OCI-LY7 (cell line): Measurements from ENCODE around the gene ZDHHC14. TPM values are rescaled to one million over a fixed set of nuclear protein-coding genes. Genes with fewer than 3 reads are reported as not detected.
A peak's percentile ranks its signal among the peaks of the same experiment; 100 is the strongest.

Experiments
- BruUV-seq: library from RNA; stranded (reverse); fragments of 400-500 nt; replicated peaks from 2 replicates; lab custom pipeline; 2021; lab: Mats Ljungman, UMichigan
- CTCF ChIA-PET: fragments of 300-600 bp; sonication (Branson Sonifier 250); formaldehyde crosslinking; loops from one replicate; lab custom pipeline; 2022; ENCODE audit warnings: antibody characterized with exemption; ENCODE audit not compliant: unreplicated experiment; lab: Charles Lee
- POLR2A ChIA-PET: fragments of 300-600 bp; sonication (Branson Sonifier 250); formaldehyde crosslinking; loops from one replicate; lab custom pipeline; 2022; ENCODE audit warnings: antibody characterized with exemption; lab: Charles Lee
- DNase-seq: peaks from one replicate; pipeline ENCODE4 v3.0.0-alpha.2; 2015; ENCODE audit warnings: low spot score
- H2AFZ ChIP-seq: fragments of 200-600 bp; sonication (generic), shearing (Covaris generic); 2 replicates; pipeline ENCODE4 v1.6.1; 2014; ENCODE audit warnings: mild to moderate bottlenecking, antibody characterized with exemption, low read length, moderate library complexity
- H3K27ac ChIP-seq: fragments of 200-600 bp; sonication (generic); 2 replicates; pipeline ENCODE4 v1.5.1; 2014; ENCODE audit warnings: mixed run types, low read depth, mild to moderate bottlenecking, moderate library complexity, low read length, inconsistent platforms; ENCODE audit not compliant: poor library complexity, severe bottlenecking
- H3K36me3 ChIP-seq: fragments of 200-600 bp; sonication (generic); 2 replicates; pipeline ENCODE4 v1.6.1; 2014; ENCODE audit warnings: mild to moderate bottlenecking, antibody characterized with exemption, low read length, moderate library complexity, mixed read lengths; ENCODE audit not compliant: insufficient read depth
- H3K4me1 ChIP-seq: fragments of 200-600 bp; sonication (generic); 2 replicates; pipeline ENCODE4 v1.5.1; 2014; ENCODE audit warnings: mild to moderate bottlenecking, low read length; ENCODE audit not compliant: insufficient read depth, poor library complexity, severe bottlenecking
- H3K4me2 ChIP-seq: fragments of 200-600 bp; sonication (generic); 2 replicates; pipeline ENCODE4 v1.6.1; 2014; ENCODE audit warnings: mild to moderate bottlenecking, low read length
- H3K4me3 ChIP-seq: fragments of 200-600 bp; sonication (generic); 2 replicates; pipeline ENCODE4 v1.5.1; 2014; ENCODE audit warnings: mild to moderate bottlenecking, low read depth, low read length; ENCODE audit not compliant: poor library complexity, severe bottlenecking
- H3K79me2 ChIP-seq: fragments of 200-600 bp; sonication (generic); 2 replicates; pipeline ENCODE4 v1.6.1; 2016; ENCODE audit warnings: low read depth, mild to moderate bottlenecking, low read length, moderate library complexity, mixed read lengths; ENCODE audit not compliant: insufficient read depth
- H3K9me2 ChIP-seq: fragments of 200-600 bp; sonication (generic); 2 replicates; pipeline ENCODE4 v1.6.1; 2016; ENCODE audit warnings: mild to moderate bottlenecking, low read length, mixed read lengths; ENCODE audit not compliant: insufficient read depth
- H3K9me3 ChIP-seq: fragments of 200-600 bp; sonication (generic); 2 replicates; pipeline ENCODE4 v1.6.1; 2014; ENCODE audit warnings: mild to moderate bottlenecking, mixed run types, low read length, mixed read lengths
- H4K20me1 ChIP-seq: fragments of 200-600 bp; sonication (generic); 2 replicates; pipeline ENCODE4 v1.6.1; 2014; ENCODE audit warnings: mild to moderate bottlenecking, antibody characterized with exemption, low read length, moderate library complexity, mixed read lengths; ENCODE audit not compliant: insufficient read depth
- EZH2phosphoT487 ChIP-seq: fragments of 200-600 bp; sonication (generic); IDR thresholded peaks from 2 replicates; pipeline ENCODE4 v1.6.1; 2018; ENCODE audit warnings: low read depth, borderline replicate concordance, mild to moderate bottlenecking, mixed run types, antibody characterized with exemption, low read length, moderate library complexity, mixed read lengths
- intact Hi-C: fragments of 100-400 bp; cut with micrococcal nuclease; formaldehyde crosslinking; loops from one replicate; pipeline ENCODE4 v1.10.0; 2022; ENCODE audit not compliant: unreplicated experiment
- total RNA-seq, 2 experiments: library from RNA; depleted of rRNA in 1 of 2; stranded (reverse); fragments of >200 nt in 1 of 2; shearing (Covaris generic) in 1 of 2; gene quantifications; 2 replicates each; pipeline ENCODE4 v1.2.3, GENCODE V29; 2014 to 2022
- TF ChIP-seq, protein P1 (sequence below): fragments of 200-600 bp; sonication (generic); conservative IDR thresholded peaks from 2 replicates; pipeline ENCODE4 v1.5.1; 2014; ENCODE audit warnings: mild to moderate bottlenecking, antibody characterized with exemption, low read length, moderate library complexity, mixed read lengths

The ZDHHC14 gene
- total RNA-seq, 2 experiments from 2014 or later = 0.69 to 3.0 TPM

DNA sequence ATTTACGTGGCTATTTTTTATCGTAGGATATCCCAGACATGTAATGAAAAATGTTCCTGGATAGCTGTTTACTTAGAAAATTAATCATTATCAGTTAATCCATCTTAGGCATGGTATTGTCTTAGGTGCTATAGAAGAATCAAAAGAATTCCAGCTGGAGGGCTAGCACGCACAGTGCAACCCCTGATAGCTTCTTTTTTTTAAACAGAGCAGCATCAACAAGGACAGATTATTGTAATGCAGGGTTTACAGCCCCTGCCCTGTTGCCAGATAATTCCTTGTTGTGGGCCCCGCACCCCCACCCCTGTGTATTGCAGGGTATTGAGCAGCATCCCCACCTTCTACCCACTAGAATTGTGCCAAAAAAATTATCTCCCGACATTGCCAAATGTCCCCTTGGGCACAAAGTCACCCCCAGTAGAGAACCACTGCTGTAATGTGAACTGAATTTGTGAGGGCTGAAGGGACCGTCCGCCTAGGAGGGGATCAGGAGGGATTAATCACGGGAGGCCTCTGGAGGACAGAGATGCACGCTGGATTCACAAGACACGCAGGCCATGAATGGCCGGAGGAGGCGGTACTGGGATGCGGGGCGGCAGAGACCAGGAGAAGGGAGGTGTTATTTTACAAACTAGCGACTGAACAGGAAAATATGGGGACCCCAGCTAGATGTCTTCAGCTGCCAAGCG, 174.6 kb downstream of the ZDHHC14 start:
- TF ChIP-seq, protein P1, sequence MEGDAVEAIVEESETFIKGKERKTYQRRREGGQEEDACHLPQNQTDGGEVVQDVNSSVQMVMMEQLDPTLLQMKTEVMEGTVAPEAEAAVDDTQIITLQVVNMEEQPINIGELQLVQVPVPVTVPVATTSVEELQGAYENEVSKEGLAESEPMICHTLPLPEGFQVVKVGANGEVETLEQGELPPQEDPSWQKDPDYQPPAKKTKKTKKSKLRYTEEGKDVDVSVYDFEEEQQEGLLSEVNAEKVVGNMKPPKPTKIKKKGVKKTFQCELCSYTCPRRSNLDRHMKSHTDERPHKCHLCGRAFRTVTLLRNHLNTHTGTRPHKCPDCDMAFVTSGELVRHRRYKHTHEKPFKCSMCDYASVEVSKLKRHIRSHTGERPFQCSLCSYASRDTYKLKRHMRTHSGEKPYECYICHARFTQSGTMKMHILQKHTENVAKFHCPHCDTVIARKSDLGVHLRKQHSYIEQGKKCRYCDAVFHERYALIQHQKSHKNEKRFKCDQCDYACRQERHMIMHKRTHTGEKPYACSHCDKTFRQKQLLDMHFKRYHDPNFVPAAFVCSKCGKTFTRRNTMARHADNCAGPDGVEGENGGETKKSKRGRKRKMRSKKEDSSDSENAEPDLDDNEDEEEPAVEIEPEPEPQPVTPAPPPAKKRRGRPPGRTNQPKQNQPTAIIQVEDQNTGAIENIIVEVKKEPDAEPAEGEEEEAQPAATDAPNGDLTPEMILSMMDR = no peak
- TF ChIP-seq EZH2phosphoT487 = no peak
- no peaks in the 10 kb centered on the region for H3K79me2 ChIP-seq
- H3K4me1 ChIP-seq = peaks cover 46% of the 10 kb centered on the region
- no peaks in the 10 kb centered on the region for H3K9me3 ChIP-seq
- H3K36me3 ChIP-seq = no peaks in the 10 kb centered on the region
- H4K20me1 ChIP-seq = no peaks in the 10 kb centered on the region
- H3K4me2 ChIP-seq = no peak overlapping the region
- no TSS peak for BruUV-seq
- no peak overlapping the region for H3K27ac ChIP-seq
- no peak overlapping the region for H2AFZ ChIP-seq
- intact Hi-C loops = loop anchor here (5.0 to 10.0 kb wide), 2 partner anchors 173 to 191 kb away; partner anchors contain the start of gene ZDHHC14
- DNase-seq = no peak
- H3K4me3 ChIP-seq = no peak overlapping the region
- POLR2A ChIA-PET = interaction anchor here (1.1 to 3.0 kb wide), 4 partner anchors 15 to 45 kb away, joined by 3 to 27 read pairs (median 3); no protein-coding TSS in a partner anchor
- H3K9me2 ChIP-seq = no peaks in the 10 kb centered on the region
- CTCF ChIA-PET = interaction anchor here (0.7 to 1.1 kb wide), 2 partner anchors 10 to 15 kb away, joined by 3 read pairs; no protein-coding TSS in a partner anchor

DNA sequence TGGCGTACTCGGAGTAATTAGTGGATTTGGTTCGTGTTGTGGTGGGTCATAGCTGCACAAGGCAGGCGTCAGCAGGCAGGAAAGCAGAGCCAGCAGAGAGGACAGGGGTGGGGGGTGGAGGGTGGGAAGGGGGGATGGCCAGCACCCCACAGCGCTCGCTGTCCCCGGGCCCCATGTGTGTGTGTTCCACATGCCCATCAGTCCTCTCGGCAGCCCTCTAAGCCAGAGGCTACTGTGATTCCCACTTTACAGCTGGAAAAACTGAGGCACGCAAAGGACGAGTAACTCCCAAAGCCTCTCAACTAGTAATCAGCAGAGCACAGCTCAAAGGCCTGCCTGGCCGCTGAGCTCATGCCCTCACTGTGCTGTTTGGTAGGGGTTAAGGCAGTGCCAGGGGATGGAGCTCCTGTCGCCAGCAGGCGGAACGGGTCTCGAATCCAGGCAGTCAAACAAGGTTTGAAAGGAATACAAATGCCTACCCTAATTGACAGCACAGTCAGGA, 175.2 kb downstream of the ZDHHC14 start:
- Histone ChIP-seq H3K9me2 (no peaks in the 10 kb centered on the region), H3K27ac (peak overlapping the region; percentile 79), H3K4me1 (peaks cover 52% of the 10 kb centered on the region), H3K4me2 (peak overlapping the region; percentile 70; the same call in 1 of the 2 replicates), H3K4me3 (no peak overlapping the region), H3K79me2 (no peaks in the 10 kb centered on the region), H2AFZ (peak overlapping the region; percentile 58; the same call in 1 of the 2 replicates), H3K36me3 (no peaks in the 10 kb centered on the region), H4K20me1 (no peaks in the 10 kb centered on the region), H3K9me3 (no peaks in the 10 kb centered on the region)
- ChIA-PET POLR2A (interaction anchor here (0.8 to 3.0 kb wide), 5 partner anchors 12 to 45 kb away, joined by 3 to 27 read pairs (median 3); no protein-coding TSS in a partner anchor), CTCF (interaction anchor here (1.1 kb wide), 1 partner anchor 10 kb away, joined by 3 read pairs; no protein-coding TSS in a partner anchor)
- intact Hi-C loops = loop anchor here (5.0 to 10.0 kb wide), 2 partner anchors 174 to 191 kb away; partner anchors contain the start of gene ZDHHC14
- no peak for DNase-seq
- no TSS peak for BruUV-seq
- TF ChIP-seq EZH2phosphoT487 = no peak
- TF ChIP-seq, protein P1 = no peak
